T-helper 9 cell (primary cell): ENCODE data around the gene C2CD5.
A peak's percentile ranks its signal among the peaks of the same experiment; 100 is the strongest.
"Not testable (repeated sequence)": the region's sequence is repeated elsewhere in the genome, so short reads cannot be mapped to it uniquely, and the experiment has no call there.

Source experiments
- DNase-seq: peaks from one replicate; pipeline ENCODE4 v3.0.0-alpha.2; 2020
- total RNA-seq, 2 donors: gene quantifications; one replicate each; lab custom pipeline; 2026; lab: John Stamatoyannopoulos, UW

The C2CD5 gene
- total RNA-seq: 40.5 to 76.7 reads per million in 2 donors

- peak; percentile 87 for DNase-seq
Observed at GRCh38 chr12:22544038-22544979, at the start of gene C2CD5. Gene C2CD5 (minus strand): TSS chr12:22544542. CDS start chr12:22544150, 392 bp downstream.

- DNase-seq: no peak
Observed at GRCh38 chr12:22593864-22594263, 49.5 kb upstream of the C2CD5 start.

GRCh38 chr12:22588817-22589216, 44.5 kb upstream of the C2CD5 start:
- no peak for DNase-seq

- no peak for DNase-seq
Observed at GRCh38 chr12:22578328-22578727, 34.0 kb upstream of the C2CD5 start.

- DNase-seq: no peak
Observed at GRCh38 chr12:22577667-22578066, 33.3 kb upstream of the C2CD5 start.

GRCh38 chr12:22576473-22576872, 32.1 kb upstream of the C2CD5 start:
- DNase-seq: no peak

GRCh38 chr12:22576065-22576464, 31.7 kb upstream of the C2CD5 start:
- DNase-seq: no peak

- no peak for DNase-seq
Observed at GRCh38 chr12:22574921-22575320, 30.6 kb upstream of the C2CD5 start.

- DNase-seq: no peak
Observed at GRCh38 chr12:22573181-22573580, 28.8 kb upstream of the C2CD5 start.

- DNase-seq: no peak
Observed at GRCh38 chr12:22569253-22569652, 24.9 kb upstream of the C2CD5 start.

GRCh38 chr12:22562036-22563028, 18.0 kb upstream of the C2CD5 start:
- DNase-seq: no peak

- DNase-seq: not testable (repeated sequence)
Observed at GRCh38 chr12:22554750-22555149, 10.4 kb upstream of the C2CD5 start.

GRCh38 chr12:22551624-22552023, 7.3 kb upstream of the C2CD5 start:
- no peak for DNase-seq

- no peak for DNase-seq
Observed at GRCh38 chr12:22545255-22545654, 913 bp upstream of the C2CD5 start.

GRCh38 chr12:22543246-22544037, 900 bp downstream of the C2CD5 start:
- peak; percentile 21 for DNase-seq

GRCh38 chr12:22541496-22542155, 2.7 kb downstream of the C2CD5 start:
- no peak for DNase-seq

- no peak for DNase-seq
Observed at GRCh38 chr12:22539055-22539454, 5.3 kb downstream of the C2CD5 start.

GRCh38 chr12:22538311-22538710, 6.0 kb downstream of the C2CD5 start:
- DNase-seq: no peak

GRCh38 chr12:22536971-22537544, 7.3 kb downstream of the C2CD5 start:
- DNase-seq: no peak

- no peak for DNase-seq
Observed at GRCh38 chr12:22536346-22536945, 7.9 kb downstream of the C2CD5 start.

GRCh38 chr12:22535478-22535877, 8.9 kb downstream of the C2CD5 start:
- DNase-seq: no peak
